Measurements from ENCODE around the gene TMEM187. TPM values are rescaled to one million over a fixed set of nuclear protein-coding genes. Genes with fewer than 3 reads are reported as not detected.

Gene TMEM187
- total and polyA plus RNA-seq, 7 donors = 3.5 to 9.3 (median 3.8) TPM

DNA sequence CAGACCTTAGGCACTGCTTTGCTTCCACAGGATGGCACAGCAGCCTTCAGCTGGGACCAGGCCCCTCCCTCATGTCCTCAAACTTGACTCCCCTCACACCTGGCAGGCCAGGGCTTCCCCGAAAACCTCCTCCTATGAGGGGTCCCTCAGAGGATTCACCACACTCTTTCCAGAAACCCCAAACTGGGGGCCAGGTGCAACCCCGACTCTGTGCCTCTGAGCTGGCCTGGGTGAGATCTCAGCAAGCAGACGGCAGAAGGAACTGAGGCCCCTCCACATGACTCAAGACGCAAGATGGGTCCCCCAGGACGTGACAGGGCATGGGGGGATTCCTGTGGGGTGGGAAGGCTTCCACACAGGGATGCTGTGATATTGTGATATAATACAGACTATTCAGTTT, 7.1 kb upstream of the TMEM187 start:
- peak overlapping the region in 3 of 4 donors; percentile 97 to 98 (median 97) for H3K27ac ChIP-seq
- intact Hi-C loops (cut with DNase I) = no loop called here
- WGBS, 2 donors = 70 to 80% methylated on average over 5 of the region's 5 CpGs
- no peaks in the 10 kb centered on the region for H3K9me3 ChIP-seq
- H3K27me3 ChIP-seq = peaks cover 0 to 5% (median 0%) of the 10 kb centered on the region in 3 donors
- no peak overlapping the region for H3K4me3 ChIP-seq
- H3K36me3 ChIP-seq = peaks cover 0 to 32% (median 17%) of the 10 kb centered on the region in 4 donors
- DNase-seq = no peak
- TF ChIP-seq, protein P1, sequence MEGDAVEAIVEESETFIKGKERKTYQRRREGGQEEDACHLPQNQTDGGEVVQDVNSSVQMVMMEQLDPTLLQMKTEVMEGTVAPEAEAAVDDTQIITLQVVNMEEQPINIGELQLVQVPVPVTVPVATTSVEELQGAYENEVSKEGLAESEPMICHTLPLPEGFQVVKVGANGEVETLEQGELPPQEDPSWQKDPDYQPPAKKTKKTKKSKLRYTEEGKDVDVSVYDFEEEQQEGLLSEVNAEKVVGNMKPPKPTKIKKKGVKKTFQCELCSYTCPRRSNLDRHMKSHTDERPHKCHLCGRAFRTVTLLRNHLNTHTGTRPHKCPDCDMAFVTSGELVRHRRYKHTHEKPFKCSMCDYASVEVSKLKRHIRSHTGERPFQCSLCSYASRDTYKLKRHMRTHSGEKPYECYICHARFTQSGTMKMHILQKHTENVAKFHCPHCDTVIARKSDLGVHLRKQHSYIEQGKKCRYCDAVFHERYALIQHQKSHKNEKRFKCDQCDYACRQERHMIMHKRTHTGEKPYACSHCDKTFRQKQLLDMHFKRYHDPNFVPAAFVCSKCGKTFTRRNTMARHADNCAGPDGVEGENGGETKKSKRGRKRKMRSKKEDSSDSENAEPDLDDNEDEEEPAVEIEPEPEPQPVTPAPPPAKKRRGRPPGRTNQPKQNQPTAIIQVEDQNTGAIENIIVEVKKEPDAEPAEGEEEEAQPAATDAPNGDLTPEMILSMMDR (IDR thresholded peaks at IDR 0.05) = no peak
- no peak for TF ChIP-seq EP300 (IDR thresholded peaks at IDR 0.05)
- no peak for TF ChIP-seq POLR2A (IDR thresholded peaks at IDR 0.05)
- TF ChIP-seq POLR2AphosphoS5 (IDR thresholded peaks at IDR 0.05) = no peak
- peaks cover 0 to 42% (median 37%) of the 10 kb centered on the region in 4 donors for H3K4me1 ChIP-seq

DNA sequence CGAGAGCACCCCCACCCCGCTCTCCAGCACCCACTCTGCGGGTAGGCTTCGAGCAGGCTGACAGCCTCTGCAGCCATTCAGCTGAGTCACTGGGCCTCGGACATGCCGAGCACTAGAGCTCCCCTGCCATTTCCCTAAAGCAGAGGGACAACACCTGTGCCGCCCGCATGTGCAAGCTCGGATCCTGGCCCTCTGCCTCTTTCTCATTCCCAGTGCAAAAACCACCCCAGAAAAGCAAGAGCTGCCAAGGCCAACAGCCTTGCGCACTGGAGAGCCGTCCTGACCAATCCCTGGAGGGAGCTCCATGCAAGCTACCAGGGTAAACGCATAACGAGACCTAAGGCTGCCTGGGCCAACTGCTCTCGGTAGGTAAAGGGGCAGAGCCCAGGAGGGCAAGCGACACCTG, 6.3 kb upstream of the TMEM187 start:
- H3K36me3 ChIP-seq = peaks cover 0 to 23% (median 14%) of the 10 kb centered on the region in 4 donors
- H3K4me1 ChIP-seq = peaks cover 0 to 42% (median 37%) of the 10 kb centered on the region in 4 donors
- DNase-seq = peak; percentile 80
- peak overlapping the region; percentile 49 to 98 (median 97) for H3K27ac ChIP-seq
- WGBS, 2 donors = 77 to 84% methylated on average over 15 of the region's 15 CpGs
- intact Hi-C loops (cut with DNase I) = no loop called here
- no peak for TF ChIP-seq POLR2AphosphoS5 (IDR thresholded peaks at IDR 0.05)
- TF ChIP-seq, protein P1 (IDR thresholded peaks at IDR 0.05) = no peak
- no peak for TF ChIP-seq EP300 (IDR thresholded peaks at IDR 0.05)
- no peak for TF ChIP-seq POLR2A (IDR thresholded peaks at IDR 0.05)
- no peaks in the 10 kb centered on the region for H3K9me3 ChIP-seq
- H3K27me3 ChIP-seq = peaks cover 0 to 5% (median 0%) of the 10 kb centered on the region in 3 donors
- peak overlapping the region in 1 of 4 donors; percentile 8 for H3K4me3 ChIP-seq

DNA sequence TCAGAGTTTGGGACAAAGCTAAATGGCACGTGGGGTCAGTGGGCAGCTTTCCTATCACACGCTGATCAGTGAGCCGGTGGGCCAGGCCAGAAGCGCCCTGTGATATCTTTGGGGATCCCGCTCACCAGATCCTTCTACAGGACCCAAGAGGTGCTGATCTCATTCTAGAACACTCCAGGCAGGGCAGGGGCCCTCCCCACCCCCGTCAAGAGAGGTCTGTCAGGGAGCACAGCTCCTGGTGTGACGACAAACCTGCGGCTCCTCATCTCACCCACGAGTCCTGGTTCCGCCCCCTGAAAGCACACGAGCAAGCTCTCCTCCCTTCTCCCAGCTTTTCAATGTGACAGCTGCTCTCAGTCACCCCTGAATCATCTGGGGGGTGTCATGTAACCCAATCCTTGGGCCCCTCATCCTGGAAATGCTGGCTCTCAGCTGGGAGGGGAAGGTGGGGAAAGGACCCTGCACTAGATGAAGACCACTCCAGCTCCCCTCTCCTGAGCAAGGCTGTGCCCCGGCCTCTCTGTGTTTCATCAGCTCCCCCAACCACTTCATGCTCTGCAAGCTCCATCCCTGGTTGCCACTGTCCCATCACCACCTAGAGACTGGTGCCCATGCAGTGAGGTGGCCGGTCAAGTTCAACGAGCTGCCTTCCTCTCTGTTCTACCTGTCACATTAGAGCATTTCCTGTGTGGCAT, 5.6 kb upstream of the TMEM187 start:
- WGBS, 2 donors = 62 to 79% methylated on average over 14 of the region's 14 CpGs
- Histone ChIP-seq H3K4me1 (peaks cover 0 to 42% (median 37%) of the 10 kb centered on the region in 4 donors), H3K27me3 (peaks cover 0 to 5% (median 0%) of the 10 kb centered on the region in 3 donors), H3K4me3 (peak overlapping the region in 1 of 4 donors; percentile 15), H3K27ac (peak overlapping the region; percentile 97 to 98 (median 98)), H3K36me3 (peaks cover 0 to 16% (median 8%) of the 10 kb centered on the region in 4 donors), H3K9me3 (no peaks in the 10 kb centered on the region)
- peak; percentile 66 for DNase-seq
- intact Hi-C loops (cut with DNase I) = no loop called here
- TF ChIP-seq, protein P1 (IDR thresholded peaks at IDR 0.05) = no peak
- no peak for TF ChIP-seq EP300 (IDR thresholded peaks at IDR 0.05)
- no peak for TF ChIP-seq POLR2A (IDR thresholded peaks at IDR 0.05)
- no peak for TF ChIP-seq POLR2AphosphoS5 (IDR thresholded peaks at IDR 0.05)

DNA sequence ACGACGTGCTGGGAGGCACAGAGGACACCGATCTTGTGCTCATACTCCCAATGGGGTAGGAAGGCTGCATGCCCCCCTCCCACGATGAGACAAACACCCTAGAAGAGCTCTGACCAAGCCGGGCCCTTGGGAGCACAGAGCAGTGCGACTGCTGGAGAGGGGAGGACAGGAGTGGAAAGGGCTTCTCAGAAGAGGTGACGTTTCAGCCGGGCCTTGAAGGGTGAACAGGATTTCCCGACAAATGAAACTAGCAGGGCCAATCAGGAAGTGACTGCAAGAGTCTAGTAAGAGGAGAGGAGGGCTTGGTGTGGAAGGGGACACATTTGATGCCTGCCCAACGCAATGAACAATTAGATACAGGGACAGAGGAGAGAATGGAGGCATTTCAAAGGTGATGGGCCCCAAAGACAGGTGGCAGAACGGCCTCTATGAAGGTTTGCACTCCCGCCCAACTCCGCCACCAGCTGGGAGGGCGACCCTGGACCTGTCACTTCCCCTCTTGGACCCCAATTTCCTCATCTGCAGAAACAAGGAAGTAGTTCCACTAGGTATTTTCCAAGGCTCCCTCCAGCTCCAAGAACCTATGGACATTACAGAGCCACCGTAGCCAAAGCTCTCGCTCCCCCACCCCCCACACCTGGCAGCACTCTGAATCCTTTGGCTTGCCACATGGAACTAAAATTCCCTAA, 4.9 kb upstream of the TMEM187 start:
- 38 to 58% methylated on average over 16 of the region's 16 CpGs for WGBS, 2 donors
- TF ChIP-seq POLR2AphosphoS5 (IDR thresholded peaks at IDR 0.05) (no peak), EP300 (IDR thresholded peaks at IDR 0.05) (no peak), POLR2A (IDR thresholded peaks at IDR 0.05) (no peak)
- TF ChIP-seq, protein P1 (IDR thresholded peaks at IDR 0.05) = no peak
- DNase-seq = no peak
- Histone ChIP-seq H3K9me3 (no peaks in the 10 kb centered on the region), H3K36me3 (peaks cover 0 to 11% (median 5%) of the 10 kb centered on the region in 4 donors), H3K4me1 (peaks cover 0 to 42% (median 37%) of the 10 kb centered on the region in 4 donors), H3K27ac (peak overlapping the region; percentile 97 to 98 (median 98)), H3K4me3 (peak overlapping the region in 2 of 4 donors; percentile 73 to 75), H3K27me3 (peaks cover 0 to 5% (median 0%) of the 10 kb centered on the region in 3 donors)
- intact Hi-C loops (cut with DNase I) = no loop called here

Measured in sigmoid colon (tissue), 7 donors.